GM21737 (cell line): ENCODE measurements around the gene BIN1.
A peak's percentile ranks its signal among the peaks of the same experiment; 100 is the strongest.
"Not testable (repeated sequence)": the region's sequence is repeated elsewhere in the genome, so short reads cannot be mapped to it uniquely, and the experiment has no call there.

ENCODE experiments used
- ATAC-seq: cut with Tn5 transposase; IDR thresholded peaks from one replicate; pipeline ENCODE4 v1.9.1; 2021; ENCODE audit warnings: mild to moderate bottlenecking, moderate library complexity; ENCODE audit not compliant: unreplicated experiment

Gene BIN1

DNA sequence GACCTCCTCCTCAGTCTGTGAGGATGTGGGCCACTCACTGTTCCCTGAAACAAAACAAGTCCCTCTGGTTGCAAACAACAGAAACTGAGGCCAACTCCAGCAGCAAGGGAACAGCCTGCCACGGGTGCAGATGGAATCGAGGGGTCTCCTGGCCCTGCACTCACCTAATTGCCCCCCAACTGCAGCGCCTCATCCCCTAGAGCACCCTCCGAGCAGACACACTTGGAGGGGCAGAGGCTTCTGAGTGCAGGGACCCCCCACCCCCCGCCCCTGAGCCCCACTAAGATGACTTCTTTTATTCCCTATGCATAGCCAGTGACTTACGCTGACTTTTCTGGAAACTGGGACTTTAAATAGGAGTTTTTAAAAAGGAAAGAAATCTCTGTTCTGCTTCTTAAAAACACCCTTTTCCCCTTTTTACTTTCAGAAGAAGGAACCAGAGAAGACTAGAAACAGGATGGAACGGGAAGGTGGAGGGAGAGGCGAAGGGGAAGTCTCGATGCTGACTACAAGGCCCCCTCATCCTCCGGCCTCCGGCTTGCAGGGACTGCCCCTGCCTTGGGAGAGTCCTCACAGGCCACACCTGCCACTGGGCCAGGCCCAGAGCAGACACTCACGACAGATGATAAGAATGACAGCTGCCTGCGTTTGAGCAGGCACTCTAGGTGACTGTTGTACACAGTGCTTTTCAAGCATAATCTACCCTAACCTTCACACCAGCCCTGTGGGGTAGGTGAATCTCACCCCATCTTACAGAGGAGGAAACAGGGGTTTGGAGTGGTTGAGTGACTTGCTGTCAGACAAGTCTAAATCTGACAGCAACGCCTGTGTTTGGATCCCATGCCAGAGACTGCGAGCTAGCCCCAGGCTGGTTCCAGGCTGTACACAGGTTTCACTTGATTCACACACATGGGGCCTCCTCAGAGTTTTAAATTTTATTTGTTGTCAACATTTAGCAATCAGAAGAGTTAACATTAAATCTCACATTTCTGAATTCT, 28.2 kb upstream of the BIN1 start:
- ATAC-seq = no peak

DNA sequence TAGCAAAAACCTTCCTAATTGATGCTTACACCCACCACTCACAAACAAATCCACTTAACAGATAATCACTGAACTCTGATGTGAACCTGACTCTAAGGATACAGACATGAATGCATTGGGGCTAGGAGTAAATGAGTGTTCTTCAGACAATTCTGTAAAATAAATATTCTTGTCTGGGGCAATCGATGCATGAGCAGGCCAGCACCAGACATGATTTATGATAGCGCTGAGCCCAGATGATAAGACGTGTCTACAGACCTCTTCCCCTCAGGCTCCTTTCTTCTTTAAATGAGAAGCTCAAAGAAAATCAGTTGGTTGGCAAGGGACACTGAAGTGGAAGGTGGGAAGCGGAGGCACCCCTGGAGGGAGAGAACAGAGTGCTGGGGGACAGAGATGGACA, 27.3 kb upstream of the BIN1 start:
- ATAC-seq = no peak

DNA sequence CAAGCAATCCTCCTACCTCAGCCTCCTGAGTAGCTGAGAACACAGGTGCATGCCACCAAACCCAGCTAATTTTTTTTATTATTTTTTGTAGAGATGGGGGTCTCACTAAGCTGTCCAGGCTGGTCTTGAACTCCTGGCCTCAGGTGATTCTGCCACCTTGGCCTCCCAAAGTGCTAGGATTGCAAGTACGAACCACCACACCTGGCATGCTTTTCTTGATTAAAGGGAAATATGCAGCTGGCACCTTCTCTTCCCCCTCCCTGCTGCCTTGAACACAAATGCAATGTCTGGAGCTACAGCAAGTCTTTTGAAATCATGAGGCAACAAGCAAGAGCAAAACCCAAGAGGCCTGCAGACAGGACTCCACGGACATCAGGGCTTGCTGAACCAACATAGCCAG, 26.8 kb upstream of the BIN1 start:
- ATAC-seq = no peak

DNA sequence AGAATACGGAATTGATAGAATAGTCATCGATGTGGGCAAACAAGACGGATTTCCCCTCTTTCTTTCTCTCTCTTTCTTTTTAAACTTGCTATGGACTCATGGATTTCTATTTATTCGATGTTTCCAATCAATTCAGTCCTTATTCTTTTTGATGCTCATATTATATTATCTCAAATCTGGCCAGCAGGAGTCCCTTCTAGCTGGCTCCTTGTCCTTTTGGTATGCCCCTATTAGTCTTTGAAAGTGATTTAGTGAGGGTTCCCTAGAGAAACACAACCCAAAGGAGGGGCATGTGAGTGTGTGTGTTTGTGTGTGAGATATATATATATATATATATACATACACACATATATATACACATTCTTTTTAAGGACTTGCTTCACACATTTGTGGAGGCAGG, 23.5 kb upstream of the BIN1 start:
- ATAC-seq = no peak

DNA sequence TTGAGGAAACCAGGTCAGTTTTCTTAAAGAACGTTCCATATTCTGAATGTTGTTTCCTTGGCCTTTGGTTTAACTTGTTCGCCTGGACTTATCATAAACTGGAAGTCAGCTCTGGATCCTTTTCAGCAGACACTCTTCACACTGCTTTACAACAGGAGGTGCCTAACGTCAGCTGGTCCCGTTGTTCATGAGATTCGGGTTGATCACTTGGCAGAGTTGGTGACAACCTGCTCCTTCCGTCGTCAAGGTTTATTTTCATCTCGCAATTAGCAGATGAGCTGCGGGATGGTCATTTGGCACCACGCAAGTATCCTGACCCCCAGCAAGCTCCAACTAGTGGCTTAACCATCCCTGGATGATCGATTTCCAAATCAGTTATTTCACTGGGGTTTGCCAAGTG, 23.0 kb upstream of the BIN1 start:
- no peak for ATAC-seq

DNA sequence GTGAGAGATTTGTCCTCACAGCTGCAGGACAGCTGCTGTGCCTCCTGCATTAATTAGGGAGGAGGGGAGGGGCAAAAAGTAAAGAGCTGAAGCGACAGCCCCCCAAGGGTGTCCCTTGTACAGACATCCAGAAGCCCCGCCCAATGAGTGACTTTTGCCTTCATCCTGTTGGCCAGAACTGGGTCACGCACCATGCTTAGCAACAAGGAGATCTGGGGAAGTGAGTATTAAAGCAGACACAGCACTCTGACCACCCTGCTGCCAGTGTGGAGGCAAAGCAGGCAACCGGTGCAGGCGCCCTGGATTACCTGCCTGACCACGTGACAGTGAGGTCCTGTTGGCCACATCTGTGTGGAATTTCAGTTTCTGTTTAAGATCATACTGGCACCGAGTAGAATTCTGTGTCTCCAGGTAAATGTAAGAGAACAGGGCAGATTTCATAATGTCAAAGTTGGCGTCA, 21.5 kb upstream of the BIN1 start:
- ATAC-seq = peak; percentile 86

DNA sequence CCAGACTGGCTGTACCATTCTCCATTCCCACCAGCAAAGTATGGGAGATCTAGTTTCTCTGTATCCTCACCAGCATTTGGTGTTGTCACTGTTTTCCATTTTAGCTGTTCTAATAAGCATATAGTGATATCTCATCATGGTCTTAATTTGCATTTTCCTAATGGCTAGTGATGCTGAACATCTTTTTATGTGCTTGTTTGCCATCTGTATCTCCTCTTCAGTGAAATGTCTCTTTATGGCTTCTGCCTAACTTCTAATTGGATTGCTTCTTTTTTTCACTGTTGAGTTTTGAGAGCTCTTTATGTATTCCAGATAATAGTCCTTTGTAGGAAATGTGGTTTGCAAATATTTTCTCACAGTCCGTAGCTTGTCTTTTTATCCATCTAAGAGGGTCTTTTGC, 18.9 kb upstream of the BIN1 start:
- ATAC-seq = no peak

DNA sequence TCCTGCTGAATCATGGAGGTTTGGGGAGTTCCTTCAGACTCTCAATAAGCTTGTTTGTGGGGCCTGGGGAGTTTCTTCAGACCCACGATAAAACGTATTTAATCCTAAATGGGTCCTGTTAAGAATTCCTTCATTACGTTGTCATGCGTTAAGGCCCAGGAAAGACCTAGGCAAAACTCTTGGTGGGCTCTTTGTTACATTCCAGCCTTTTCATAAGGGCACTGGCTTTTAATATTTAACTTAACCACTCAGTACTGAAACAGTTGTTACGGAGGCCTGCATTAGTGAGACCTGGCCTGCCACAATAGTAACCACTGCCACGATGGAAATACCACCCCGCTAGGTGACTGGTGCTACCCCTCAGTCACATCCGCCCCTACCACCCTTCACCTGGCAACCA, 17.5 kb upstream of the BIN1 start:
- ATAC-seq = no peak

DNA sequence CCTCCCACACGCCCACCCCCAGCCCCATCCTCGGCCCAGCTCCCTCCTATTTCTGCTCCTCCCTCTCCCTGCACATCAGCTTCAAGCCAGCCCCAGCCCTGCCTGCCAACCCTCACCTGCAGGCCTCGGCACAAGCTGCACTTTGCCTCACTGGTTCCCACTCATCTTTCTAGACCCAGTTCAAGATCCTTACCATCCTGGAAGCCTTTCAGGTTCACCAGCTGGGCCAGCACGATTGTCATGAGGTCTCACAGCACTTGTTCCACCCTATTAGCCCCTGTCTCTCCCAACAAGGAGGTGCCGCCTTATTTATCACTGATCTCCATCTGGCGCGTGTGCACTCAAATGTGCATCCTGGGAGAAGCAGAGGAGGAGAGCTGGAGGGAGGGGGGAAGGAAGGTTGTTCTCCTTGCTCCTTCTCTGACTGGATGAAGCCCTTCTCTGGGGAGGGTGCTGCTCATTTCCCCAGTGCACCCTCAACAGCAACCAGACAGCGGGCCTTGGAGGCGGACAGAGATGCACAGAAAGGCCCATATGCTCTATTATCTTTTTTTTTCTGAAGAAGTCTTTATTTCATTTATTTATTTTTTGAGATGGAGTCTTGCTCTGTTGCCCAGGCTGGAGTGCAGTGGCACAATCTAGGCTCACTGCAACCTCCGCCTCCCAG, 15.5 kb upstream of the BIN1 start:
- ATAC-seq = no peak

DNA sequence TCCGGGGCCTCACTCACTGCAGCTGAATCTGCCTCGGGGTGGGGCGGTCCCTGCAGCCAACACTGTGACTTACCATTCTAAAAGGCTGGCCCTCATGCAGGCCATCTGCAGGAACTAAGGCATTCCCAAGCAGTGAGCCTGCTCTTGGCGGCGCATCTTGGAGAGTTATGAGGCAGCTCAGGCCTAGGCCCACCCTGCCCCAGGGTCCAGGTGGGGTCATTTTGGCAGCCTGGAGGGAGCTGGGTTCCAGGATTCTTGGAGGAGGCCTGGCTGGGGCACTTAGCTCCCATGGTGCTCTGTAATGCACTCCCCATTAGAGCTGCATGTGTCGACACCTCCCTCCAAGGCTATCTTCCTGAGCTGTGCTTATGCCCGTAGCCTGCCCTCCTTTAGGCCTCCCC, 14.8 kb upstream of the BIN1 start:
- ATAC-seq = no peak

DNA sequence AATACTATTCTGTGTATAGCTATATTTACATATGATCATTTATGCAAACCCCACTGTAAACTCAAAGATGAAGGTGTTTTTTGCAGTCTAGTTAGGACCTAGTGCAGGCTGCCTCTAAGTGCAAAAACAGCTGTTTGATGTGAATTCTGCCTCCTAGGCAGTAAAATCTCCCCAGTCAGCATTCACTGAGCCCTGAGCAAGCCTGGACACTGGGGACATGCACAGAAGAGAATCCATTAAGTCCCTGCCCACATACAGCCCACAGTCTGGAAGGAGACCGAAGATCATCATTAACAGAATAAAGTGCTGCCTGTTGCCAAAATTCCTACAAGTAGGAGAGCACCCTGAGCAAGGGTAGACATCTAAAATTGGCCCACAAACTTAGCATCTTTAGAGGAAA, 14.4 kb upstream of the BIN1 start:
- no peak for ATAC-seq

DNA sequence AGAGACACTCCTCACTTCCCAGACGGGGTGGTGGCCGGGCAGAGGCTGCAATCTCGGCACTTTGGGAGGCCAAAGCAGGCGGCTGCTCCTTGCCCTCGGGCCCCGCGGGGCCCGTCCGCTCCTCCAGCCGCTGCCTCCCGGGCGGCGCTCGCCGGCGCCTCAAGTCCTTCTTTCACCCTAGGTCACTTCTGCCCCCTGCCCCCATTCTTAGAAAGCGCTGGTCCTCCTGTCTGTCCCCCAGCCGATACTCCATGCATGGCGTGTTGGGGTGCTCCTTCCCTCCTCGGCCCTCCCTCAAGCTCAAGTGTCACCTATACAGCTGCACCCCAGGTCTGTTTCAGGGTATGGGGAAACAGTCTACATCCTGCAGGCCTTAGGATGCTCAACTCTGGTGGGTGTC, 13.5 kb upstream of the BIN1 start:
- not testable (repeated sequence) for ATAC-seq

DNA sequence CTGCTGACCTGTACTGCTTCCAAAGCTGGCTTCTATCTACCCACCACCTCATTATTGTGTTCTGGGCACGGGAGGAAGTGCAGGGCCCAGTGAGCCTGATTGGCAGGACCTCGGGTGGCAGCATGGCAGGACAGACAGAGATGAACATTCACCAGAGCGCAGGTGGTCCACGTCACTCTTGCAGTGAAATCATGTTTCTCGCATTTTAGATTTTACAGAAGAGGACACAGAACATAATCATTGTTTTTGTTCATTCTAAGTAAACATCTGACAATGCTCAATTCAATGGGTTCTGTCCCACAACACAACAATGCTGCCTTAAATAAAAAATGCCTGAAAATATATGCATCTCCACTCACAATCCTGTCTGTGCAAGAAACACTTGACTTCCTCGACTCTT, 11.5 kb upstream of the BIN1 start:
- ATAC-seq = no peak

DNA sequence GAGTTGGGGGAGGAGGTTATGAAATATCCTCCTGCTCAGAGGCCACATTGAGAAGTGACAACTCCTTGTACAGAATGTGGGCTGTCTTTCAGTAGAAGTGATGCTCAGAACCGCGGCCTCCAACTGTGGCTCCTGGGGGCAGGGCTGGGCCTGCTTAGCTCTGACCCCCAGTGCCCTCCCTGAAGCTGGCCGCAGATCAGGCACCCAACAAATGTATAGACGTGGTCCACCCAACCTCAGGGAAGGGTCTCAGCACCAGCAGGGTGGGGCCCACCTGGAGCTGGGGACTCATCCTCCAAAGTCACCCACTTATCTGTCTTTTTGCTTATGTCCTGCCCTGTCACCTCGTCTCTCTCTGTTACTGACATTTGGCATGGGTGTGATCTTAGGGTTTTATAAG, 11.1 kb upstream of the BIN1 start:
- no peak for ATAC-seq

DNA sequence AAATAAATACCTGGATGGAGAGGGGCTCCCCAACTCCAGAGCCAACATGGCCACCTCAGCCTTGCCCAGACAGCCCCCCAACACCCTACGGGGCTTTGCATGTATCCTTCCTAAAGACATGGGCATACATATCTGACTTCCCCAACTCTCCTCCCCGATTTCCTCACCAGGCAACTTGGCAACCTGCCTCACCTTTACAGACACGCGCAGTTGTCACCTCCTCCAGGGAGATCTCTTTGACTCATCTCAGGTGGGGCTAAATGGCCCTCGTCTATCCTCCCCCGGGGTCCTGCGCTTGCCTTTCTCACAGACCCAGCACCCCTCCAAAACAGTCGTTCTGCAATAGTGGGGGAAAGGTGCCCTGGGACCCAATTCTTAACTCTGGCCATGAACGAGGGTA, 10.6 kb upstream of the BIN1 start:
- no peak for ATAC-seq

DNA sequence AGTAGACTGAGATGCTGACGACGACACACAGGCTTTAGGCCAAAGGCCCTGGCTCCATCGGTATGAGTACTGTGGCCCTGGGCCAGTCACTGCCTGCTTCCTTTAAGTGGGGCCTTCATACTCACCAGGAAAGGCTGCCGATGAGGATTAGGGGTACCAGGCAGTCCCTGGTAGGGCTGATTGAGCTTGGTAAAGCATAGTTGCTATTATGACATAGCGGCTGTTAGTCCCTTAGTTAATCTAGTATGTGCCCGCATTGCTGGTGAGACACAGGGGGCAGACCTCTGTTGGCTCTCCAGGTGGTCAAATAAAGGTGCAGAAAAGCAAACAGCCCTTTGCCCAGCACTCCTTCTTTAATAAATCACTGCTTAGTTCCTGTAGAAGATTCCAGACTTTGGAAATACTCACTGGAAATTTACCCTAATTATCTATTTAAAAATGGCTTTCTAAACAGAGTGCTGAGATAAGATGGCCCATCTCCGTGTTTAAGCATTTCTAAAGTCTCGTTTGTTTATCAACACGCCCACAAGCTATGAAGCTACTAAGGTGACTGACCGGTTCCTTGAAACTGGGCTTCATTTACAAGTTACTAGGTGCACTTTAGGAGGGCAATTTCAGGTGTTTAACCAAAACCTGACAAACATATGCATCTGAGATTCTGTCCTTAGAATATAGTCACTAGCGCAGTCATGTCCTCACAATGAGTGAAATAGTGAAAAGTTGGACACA, 8.7 kb upstream of the BIN1 start:
- ATAC-seq = no peak

DNA sequence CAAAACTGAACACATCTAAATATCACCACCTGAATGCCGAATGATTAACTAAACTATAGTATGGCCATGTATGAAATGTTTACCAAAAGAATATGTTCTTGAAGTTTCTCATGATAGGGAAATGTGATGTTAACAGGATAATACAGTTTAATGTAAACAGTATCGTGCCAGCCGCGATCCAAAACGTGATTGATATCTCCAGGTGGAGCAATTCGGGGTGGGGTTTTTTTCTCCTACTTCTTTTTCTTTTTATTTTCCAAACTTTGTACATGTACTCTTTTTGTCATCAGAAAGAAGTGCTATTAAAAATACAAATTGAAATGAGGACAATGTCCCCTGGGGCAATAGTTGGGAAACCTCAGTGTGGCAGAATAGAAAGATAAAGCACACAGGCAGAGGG, 4.0 kb upstream of the BIN1 start:
- ATAC-seq = no peak

DNA sequence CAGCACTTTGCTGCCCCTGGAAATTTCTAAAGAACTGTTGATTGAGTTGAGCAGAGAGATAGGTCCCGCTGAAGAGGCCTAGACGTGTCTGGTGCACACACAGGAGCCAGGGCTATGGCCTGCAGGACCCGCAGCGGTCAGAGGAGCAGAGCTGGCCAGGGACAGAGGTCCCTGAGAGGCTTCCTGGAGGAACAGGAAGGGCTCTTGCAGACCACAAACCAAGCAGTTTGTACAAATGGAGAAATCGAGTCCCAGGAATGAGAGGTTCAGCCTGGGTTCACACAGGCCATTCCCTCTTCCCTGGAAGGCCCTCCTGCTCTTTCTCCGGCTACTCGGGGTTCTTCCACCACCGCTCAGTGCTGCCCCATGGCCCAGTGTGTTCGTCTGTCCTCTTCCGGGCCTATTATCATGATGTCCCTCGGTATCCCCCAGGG, 1.2 kb upstream of the BIN1 start:
- ATAC-seq = no peak

DNA sequence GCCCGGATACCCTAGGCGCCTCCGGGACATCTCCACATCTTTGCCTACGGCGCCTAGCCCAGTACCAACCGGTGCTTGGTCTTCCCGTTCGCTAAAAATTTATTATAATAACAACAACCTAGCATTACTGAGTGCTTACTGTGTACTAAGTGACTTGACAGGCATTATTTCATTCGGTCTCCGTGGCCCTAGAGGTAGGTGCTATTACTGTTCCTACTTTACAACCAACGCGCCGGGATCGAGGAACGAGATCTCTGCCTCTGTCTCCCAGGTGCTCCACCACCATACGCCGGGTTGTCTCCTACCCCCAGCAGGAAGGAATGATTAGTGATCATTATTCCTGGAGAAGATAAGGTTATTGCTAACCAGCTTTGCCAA, 657 bp upstream of the BIN1 start:
- peak; percentile 12 for ATAC-seq

DNA sequence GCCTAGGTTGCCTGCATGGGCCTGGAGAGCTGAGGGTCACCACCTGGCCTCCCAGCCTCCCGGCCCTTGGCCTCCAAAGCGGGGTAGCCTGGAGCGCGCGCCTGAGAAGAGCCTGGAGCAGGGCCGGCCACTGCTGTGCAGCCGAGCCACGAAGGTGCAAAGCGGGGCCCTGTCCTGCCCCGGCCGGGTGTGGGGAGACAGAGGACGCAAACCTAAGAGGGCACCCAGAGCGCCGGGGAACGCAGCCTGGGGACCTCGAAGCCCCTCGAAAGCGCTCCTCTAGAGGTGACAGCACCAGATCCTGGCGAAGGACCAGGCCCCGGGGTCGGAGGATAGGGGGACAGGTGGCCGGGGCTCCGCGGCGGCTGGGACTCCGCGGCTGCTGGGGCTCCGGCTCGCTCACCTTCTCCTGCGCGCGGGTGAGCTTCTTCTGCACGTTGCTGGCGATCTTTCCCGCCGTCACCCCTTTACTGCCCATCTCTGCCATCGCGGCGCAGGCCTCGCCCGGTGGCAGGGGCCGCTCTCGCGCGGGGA, 430 bp downstream of the BIN1 start:
- peak; percentile 15 for ATAC-seq
